Measurements from ENCODE around the gene CORIN. TPM values are rescaled to one million over a fixed set of nuclear protein-coding genes. Genes with fewer than 3 reads are reported as not detected.

Gene CORIN
- total RNA-seq, 1 donor from 2014 or later = 0.51 TPM

DNA sequence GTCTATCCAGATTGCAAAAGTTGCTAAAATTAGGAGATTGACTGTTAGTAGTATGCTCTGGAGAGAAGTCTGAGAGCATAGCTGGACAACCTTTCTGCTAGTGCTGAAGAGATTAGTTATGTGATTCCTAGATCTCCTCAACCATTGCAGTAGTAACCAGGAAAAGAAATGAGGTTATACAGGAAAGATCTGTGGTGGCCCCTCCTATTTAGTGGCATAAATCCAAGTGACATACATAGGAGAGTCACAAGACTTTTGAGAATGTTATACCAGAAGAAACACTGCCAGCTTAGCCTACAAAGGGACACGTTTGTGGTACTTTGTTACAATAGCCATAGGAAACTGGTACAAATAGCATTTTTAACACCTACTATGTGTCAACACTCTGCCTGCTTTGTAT is 247.5 kb downstream of the CORIN start:
- TF ChIP-seq, protein P1, sequence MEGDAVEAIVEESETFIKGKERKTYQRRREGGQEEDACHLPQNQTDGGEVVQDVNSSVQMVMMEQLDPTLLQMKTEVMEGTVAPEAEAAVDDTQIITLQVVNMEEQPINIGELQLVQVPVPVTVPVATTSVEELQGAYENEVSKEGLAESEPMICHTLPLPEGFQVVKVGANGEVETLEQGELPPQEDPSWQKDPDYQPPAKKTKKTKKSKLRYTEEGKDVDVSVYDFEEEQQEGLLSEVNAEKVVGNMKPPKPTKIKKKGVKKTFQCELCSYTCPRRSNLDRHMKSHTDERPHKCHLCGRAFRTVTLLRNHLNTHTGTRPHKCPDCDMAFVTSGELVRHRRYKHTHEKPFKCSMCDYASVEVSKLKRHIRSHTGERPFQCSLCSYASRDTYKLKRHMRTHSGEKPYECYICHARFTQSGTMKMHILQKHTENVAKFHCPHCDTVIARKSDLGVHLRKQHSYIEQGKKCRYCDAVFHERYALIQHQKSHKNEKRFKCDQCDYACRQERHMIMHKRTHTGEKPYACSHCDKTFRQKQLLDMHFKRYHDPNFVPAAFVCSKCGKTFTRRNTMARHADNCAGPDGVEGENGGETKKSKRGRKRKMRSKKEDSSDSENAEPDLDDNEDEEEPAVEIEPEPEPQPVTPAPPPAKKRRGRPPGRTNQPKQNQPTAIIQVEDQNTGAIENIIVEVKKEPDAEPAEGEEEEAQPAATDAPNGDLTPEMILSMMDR (IDR thresholded peaks at IDR 0.05; ENCODE audit: unreplicated experiment) = no peak
- Mint-ChIP-seq H3K4me1 (ENCODE audit: unreplicated experiment) (no peaks in the 10 kb centered on the region), H3K36me3 (ENCODE audit: low read depth, unreplicated experiment) (peaks cover 26% of the 10 kb centered on the region), H3K27me3 (ENCODE audit: unreplicated experiment) (no peaks in the 10 kb centered on the region), H3K4me3 (ENCODE audit: unreplicated experiment) (no peak overlapping the region), H3K27ac (ENCODE audit: unreplicated experiment) (no peak overlapping the region), H3K9me3 (ENCODE audit: unreplicated experiment) (no peaks in the 10 kb centered on the region)
- DNase-seq (ENCODE audit: low spot score) = no peak

DNA sequence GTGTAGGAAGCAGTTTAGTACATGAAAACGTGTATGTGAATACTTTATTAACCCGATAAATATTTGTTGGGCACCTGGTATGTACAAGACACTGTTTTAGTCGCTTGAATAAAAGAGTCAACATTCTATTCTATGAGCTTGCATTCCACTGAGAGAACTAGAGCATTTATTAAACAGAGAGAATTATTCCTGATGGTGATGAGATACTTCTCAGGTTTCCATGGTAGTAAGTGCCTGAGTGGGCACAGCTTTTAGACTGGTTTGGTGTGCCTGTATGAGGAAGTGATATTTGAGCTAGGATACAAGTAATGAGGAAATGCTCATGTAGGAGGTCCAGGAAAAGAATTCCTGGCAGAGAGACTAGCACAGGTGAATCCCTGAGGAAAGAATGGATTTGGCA is 258.6 kb downstream of the CORIN start:
- no peak for DNase-seq (ENCODE audit: low spot score)
- no peaks in the 10 kb centered on the region for H3K9me3 Mint-ChIP-seq (ENCODE audit: unreplicated experiment)
- H3K27ac Mint-ChIP-seq (ENCODE audit: unreplicated experiment) = no peak overlapping the region
- H3K4me3 Mint-ChIP-seq (ENCODE audit: unreplicated experiment) = no peak overlapping the region
- no peaks in the 10 kb centered on the region for H3K27me3 Mint-ChIP-seq (ENCODE audit: unreplicated experiment)
- H3K4me1 Mint-ChIP-seq (ENCODE audit: unreplicated experiment) = peaks cover 4% of the 10 kb centered on the region
- TF ChIP-seq, protein P1 (IDR thresholded peaks at IDR 0.05; ENCODE audit: unreplicated experiment) = no peak
- H3K36me3 Mint-ChIP-seq (ENCODE audit: low read depth, unreplicated experiment) = peaks cover 5% of the 10 kb centered on the region

DNA sequence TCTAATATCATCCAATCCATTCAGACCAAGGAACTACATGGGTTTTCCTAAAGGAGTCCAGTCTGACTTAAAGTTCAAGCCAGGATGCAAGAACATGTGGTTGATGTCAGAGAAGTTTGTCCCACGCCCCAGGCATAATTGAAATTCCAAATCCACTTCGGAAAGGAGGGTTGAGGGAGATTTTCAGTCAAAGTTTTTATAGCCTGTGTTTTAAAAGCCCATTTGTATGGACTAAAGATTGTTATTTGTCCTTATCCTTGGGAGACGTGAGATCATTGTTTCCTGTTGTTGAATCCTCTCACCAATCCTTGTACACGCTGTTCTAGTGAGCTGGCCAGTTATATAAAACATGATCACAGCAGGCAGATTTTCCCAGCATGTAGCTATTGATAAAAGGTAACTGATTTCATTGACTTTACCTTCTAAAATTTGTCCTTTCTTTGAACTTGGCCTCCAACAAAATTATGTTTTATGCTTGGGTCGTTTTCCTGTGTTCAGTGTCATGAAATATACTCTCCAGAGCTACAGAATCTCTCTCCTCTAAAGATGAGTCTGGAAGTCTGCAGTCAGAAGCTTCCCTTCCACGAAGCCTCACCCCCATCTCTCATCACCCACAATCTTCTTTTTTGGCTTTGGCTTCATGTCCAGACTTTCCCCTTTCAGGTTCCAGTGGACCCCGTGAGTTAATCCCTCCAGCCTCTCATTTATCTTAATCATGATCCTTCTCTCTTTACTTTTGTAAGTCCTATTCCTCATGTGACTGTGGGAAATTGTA is 259.9 kb downstream of the CORIN start:
- Mint-ChIP-seq H3K36me3 (ENCODE audit: low read depth, unreplicated experiment) (peaks cover 5% of the 10 kb centered on the region), H3K9me3 (ENCODE audit: unreplicated experiment) (no peaks in the 10 kb centered on the region), H3K27me3 (ENCODE audit: unreplicated experiment) (no peaks in the 10 kb centered on the region), H3K27ac (ENCODE audit: unreplicated experiment) (peak overlapping the region; percentile 22), H3K4me1 (ENCODE audit: unreplicated experiment) (peaks cover 4% of the 10 kb centered on the region), H3K4me3 (ENCODE audit: unreplicated experiment) (no peak overlapping the region)
- TF ChIP-seq, protein P1 (IDR thresholded peaks at IDR 0.05; ENCODE audit: unreplicated experiment) = no peak
- DNase-seq (ENCODE audit: low spot score) = no peak

DNA sequence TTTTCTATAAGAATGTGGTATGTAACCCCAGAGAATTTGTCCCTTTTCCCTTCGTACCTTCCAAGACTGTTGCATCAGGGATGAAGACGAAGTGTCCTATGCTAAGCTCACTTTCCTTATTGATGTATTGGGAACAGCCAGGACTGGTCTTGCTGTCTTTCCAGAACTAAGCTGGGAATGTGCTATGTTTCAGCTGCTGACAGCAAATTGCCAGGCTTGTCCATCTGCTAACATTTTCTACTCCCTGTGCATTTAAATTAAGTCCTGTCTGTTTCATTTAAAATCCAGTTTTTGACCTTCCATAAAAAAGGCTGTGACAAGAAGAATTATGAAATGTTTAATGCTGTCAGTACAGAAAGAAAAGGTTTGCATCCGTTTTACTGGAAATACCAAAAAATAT is 264.9 kb downstream of the CORIN start:
- Mint-ChIP-seq H3K27ac (ENCODE audit: unreplicated experiment) (no peak overlapping the region), H3K27me3 (ENCODE audit: unreplicated experiment) (no peaks in the 10 kb centered on the region), H3K9me3 (ENCODE audit: unreplicated experiment) (no peaks in the 10 kb centered on the region), H3K36me3 (ENCODE audit: low read depth, unreplicated experiment) (peaks cover 15% of the 10 kb centered on the region), H3K4me1 (ENCODE audit: unreplicated experiment) (peaks cover 12% of the 10 kb centered on the region), H3K4me3 (ENCODE audit: unreplicated experiment) (no peak overlapping the region)
- DNase-seq (ENCODE audit: low spot score) = no peak
- TF ChIP-seq, protein P1 (IDR thresholded peaks at IDR 0.05; ENCODE audit: unreplicated experiment) = no peak

DNA sequence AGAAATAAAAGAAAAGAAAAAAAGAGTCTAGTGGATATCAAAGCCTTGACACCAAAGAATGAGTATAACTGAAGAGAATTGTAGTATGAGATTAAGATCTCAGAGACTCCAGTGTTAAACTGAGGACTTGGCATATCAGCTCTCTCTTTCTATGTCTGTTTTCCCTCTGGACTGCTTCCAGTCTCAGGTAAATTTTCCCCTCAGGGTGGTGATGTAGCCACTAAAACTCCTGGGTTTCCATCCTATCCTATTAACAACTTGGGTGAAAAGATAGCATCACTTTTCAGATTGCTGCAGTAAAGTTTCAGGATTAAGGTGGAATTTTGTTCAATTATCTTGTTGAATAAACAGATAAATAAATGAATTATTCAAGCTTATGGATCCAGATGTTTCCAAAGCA is 267.1 kb downstream of the CORIN start:
- Mint-ChIP-seq H3K27ac (ENCODE audit: unreplicated experiment) (no peak overlapping the region), H3K27me3 (ENCODE audit: unreplicated experiment) (no peaks in the 10 kb centered on the region), H3K4me3 (ENCODE audit: unreplicated experiment) (no peak overlapping the region), H3K9me3 (ENCODE audit: unreplicated experiment) (no peaks in the 10 kb centered on the region), H3K4me1 (ENCODE audit: unreplicated experiment) (peaks cover 12% of the 10 kb centered on the region), H3K36me3 (ENCODE audit: low read depth, unreplicated experiment) (peaks cover 15% of the 10 kb centered on the region)
- TF ChIP-seq, protein P1 (IDR thresholded peaks at IDR 0.05; ENCODE audit: unreplicated experiment) = no peak
- no peak for DNase-seq (ENCODE audit: low spot score)

All from endothelial cell (in vitro differentiated cells).